Measurements from ENCODE around the gene VSIG10.
A peak's percentile ranks its signal among the peaks of the same experiment; 100 is the strongest.

Gene VSIG10

DNA sequence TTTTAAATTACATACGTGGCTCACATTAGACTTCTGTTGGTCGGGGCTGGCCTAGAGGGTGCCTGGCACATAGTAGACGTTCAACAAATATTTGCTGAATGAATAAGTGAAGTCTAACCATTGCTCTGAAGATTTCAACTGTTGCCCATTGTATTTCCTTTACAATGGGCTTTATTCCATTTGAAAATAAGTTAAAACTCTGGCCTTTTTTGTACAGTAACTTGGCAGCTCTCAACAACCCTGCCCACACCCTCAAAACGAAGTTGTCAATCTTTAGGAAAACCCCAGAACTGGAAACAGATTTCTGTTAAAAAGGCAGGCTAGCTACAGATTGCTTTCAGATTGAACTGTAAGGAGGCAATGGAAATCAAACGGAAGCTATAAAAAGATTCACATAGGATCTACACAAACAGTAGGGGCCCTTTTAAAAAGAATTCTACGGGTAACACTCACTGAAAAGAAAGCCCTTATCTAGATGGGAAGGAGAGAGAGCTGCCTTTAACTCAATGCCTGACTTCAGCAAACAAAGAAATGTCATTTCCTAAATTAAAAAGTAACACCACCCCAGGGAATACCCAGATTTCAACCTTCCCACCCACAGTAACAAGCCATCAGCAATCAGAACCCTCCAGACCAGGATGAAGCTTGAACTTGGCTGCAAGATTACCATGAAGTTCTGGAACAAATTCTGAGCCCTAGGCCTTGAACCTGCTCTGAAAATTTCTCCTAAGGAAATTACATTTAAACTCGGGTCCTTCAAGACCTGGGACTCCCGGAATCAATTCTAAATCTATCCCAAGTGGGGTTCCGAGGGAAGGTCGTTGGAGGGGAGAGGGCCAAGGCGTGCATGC, 44.2 kb downstream of the VSIG10 start:
- no peak for DNase-seq

DNA sequence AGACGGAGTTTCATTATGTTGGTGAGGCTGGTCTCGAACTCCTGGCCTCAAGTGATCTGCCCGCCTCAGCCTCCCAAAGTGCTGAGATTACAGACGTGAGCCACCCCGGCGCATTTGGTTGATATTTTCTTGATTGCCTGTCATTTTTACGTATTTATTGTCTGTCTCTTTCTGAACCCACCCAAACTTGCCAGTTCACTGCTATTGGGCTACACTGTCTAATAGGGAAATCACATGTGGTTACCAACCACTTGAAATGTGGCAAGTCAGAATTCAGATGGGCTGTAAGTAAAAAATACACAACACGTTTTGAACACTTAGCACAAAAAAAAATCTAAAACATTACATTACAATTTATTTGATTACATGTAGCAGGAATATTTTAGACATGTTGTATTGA, 44.9 kb downstream of the VSIG10 start:
- no peak for DNase-seq

DNA sequence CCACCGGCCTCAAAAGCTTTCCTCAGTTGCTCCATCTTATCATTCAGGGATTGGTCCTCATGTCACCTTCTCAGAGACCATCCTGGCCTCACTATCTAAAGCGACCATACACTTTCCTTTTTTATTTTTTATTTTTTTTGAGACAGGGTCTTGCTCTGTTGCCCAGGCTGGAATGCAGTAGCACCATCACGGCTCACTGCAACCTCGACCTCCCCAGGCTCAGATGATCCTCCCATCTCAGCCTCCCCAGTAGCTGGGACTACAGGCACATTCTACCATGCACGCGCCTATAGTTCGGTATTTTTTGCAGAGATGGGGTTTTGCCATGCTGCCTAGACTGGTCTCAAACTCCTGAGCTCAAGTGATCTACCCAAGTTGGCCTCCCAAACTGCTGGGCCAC, 45.6 kb downstream of the VSIG10 start:
- DNase-seq, result no peak

DNA sequence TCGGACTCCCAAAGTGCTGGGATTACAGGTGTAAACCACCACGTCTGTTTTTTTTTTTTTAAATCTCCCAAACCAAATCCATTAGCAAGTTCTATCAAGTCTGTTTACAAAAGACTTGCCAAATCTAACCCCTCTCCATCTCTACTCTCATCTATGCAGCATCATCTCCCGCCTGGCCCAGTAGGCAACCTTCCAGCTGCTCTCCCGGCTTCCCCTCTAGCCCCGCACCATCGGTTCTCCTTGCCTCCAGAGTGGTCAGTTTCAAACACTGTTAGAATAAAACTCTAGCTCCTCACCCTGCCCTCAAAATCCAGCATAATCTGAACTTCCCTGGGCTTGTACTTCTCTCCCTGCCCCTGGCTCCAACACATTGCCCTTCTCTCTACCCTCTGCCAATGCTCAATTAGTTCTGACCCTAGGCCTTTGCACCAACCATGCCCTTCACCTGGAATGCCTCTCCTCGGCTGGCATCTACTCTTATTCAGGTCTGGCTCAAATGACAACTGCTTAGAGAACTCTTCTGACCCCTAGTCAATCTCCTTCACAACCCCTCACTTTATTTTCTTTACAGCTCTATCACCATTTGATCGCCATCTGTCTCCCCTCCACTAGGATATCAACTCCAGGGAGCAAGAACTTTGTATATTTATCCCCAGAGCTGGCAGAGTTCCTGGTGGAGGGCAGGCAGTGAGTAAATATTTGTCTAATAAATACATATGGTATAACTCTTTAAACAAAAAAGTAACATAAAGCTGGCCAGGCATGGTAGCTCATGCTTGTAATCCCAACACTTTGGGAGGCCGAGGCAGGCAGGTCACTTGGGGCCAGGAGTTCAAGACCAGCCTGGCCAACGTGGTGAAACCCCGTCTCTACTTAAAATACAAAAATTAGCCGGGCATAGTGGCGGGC, 47.7 kb downstream of the VSIG10 start:
- no peak for DNase-seq

DNA sequence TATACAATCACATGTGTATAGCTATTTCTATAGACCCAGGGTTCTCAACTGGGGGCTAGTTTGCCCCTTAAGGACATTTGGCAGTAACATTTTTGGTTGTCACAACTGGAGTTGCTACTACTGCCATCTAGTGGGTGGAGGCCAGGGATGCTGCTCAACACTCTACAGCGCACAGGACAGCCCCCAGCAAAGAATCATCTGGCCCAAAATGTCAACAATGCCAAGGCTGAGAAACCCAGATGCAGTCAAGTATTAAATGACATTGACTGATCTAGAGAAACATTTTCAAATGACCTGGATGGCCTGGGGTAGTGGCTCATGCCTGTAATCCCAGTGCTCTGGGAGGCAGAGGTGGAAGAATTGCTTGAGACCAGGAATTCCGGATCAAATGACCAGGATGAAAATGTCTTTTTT, 48.7 kb downstream of the VSIG10 start:
- DNase-seq, result peak; percentile 78

DNA sequence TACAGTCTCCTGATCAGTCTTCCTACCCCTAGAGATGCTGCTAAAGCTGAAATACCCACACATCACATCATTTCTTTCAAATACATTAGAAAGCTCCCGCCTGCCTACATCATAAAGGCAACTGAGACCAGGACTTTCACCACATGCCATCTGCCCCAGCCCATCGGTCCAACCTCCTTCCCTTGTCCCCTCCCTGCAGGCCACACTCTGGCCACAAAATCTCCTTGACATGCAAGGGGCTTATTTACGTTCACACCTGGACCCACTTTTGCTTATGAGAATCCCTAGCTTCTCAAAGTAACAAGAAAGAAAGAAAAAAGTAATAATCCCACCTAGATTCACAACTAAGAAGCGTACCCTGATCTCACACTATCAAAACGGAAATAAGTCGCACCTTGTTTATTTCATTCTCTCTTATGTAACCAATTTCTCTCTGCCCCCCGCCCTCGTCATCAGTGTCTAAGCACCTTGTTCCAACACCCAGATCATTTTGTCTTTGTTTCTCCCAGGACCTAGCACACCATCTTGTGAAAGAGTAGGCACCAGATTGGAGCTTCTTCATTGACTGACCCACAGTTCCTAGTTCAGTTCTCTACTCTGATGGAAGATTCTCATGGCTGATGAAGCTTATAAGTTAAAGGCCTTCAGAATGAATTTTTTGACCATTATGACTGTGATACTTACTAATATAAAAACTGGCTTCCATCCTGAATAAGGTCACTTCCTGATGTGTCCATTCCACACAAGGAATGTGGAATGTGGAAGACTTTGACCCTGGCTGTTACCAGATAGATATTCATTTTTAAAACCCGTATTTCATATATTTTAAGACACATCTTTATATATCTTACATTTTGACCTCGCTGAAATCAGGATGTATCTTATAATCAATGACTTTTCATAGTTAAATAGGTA, 50.5 kb downstream of the VSIG10 start:
- no peak for DNase-seq

DNA sequence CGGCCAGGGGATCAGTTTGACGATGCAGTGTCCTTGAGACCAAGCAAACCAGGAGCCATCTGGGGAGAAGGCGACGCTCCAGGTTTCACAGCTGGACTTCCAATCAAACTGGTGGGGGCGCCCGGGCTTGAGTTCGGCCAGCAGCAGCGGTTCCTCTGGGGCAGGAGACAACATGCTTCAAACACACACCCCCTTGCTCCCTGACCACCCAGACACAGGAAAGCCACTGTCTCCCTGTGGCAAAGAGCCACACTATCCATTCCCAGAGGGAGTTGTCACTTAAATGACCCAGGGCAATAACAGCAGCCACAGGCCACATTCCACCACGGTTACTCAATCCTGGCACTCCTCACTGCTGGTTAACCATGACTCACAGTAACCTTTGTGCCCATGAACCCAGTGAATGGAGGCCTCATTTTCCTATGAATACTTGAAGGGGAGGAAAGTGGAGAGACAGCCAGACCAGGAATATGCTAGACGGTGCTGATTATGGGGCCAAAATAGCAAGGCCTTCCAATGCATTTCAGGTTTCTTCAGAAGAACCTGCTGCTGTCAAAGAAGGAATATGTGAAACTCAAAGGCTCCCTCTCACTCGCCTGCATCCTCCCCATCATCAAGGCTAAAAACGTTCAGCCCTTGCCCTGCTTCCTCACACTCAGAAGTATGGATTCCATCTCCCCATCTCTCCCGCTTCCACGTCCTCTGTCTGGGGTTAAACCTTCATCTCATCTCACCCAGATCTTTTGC, 51.3 kb downstream of the VSIG10 start:
- no peak for DNase-seq

DNA sequence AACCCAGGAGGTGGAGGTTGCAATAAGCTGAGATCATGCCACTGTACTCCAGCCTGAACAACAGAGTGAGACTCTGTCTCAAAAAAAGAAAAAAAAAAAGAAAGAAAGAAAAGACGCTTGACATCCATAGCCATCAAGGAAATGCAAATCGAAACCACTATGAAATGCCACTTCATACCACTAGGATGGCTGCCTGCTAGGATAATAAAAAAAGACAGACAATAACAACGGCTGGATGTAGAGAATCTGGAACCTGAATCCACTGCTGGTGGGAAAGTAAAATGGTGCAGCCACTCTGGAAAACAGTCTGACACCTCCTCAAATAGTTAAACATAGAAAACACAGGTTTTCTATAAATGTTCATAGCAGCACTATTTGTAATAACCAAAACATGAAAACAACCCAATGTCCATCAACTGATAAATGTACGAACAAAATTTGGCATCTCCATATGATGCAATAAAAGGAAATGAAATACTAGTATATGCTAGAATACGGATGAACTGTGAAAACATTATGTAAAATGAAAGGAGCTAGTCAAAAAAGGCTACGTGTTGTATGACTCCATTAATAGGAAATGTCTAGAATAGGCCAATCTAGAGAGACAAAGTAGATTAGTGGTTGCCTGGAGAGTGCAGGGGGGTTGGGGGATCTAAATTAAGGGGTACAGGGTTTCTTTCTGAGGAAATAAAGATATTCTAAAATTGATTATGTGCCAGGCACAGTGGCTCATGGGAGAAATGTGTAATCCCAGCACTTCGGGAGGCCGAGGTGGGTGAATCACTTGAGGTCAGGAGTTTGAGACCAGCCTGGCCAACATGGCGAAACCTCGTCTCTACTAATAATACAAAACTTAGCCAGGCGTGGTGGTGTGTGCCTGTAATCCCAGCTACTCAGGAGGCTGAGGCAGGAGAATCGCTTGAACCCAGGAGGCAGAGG, 52.6 kb downstream of the VSIG10 start:
- no peak for DNase-seq

DNA sequence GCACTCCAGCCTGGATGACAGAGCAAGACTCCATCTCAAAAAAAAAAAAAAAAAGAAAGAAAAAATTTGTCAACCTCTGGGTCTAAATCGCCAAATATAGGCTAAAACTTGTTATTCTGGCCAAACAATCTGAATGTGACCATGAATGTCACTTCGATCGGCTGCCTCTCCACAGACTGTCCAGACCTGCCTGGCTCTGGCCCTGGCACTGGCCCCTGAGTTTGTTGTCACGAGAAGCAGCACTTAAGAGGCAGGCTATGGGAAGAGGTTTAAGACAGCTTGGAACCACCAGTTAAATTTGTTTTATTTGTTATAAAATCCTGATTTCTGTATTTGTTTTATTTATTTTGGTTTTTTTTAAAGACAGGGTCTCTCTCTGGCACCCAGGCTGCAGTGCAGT, 57.4 kb downstream of the VSIG10 start:
- no peak for DNase-seq

DNA sequence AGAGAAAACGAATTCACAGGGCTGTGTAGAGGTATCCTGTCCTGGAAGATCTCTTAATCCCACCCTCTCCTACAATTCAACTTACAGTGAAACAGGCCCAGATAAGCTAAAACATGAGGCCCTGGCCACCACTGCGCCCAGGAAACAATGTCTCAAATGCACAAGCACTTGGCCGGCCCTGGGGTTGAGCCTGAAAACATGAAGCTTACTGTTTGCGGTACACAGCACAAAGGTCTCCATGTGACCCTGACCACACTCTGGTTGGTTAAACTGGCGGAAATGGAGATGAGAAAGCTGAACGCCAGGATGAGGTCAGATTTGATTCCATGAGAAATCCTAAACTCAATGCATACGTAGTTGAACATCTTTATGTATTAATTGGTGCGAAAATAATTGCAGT, 59.2 kb downstream of the VSIG10 start:
- no peak for DNase-seq

DNA sequence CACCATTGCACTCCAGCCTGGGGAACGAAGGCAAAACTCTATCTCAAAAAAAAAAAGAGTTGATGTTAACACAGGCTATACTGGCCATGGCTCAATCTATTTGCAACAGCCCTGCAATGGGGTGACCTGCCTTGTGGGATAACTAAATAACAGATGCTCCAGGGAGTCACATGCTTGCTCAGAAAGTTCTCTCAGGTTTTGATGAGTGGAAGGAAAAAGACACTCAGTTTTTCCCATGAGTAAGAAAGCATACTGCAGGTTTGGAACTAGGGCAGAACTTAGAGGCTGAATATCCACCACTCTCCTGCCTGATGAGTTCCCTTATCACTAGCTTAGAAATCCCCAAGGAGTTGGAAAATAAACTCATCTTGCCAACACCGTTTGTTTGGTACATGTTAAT, 59.7 kb downstream of the VSIG10 start:
- no peak for DNase-seq

DNA sequence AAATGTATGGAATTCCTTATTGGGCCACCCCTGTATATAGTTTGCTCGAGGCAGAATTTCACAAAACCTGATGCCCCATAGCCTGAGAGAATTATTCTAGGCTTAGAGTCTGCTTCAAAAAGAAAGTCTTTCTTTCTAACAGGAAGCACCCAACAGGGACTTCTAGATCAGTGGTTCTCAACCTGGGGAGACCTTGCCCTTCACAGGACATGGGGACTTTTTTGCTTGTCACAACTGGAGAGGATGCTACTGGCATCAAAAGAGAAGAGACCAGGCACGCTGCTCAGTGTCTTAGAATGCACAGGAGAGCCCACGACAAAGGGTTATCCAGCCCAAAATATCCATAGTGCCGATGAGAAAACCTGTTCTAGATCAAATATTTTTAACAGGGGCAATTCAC, 61.7 kb downstream of the VSIG10 start:
- DNase-seq, result no peak

DNA sequence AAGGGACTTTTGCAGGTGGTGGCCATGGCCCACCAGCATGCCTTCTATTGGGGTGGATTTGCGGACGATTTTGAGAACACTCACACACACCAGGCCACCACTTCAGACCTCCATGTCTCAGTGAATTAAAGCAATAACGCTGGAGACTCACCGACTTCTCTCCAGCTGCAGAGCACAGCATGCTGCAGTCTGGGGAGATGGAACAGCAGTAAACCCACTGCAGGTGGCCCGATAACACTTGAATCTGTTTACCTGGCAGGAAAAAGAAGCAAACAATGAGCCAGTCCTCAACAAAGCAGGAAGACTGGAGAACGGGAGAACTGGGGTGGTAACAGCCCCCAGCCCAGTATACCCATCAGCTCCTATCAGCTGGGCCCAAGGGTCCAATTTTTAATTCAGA, 65.7 kb downstream of the VSIG10 start:
- no peak for DNase-seq

DNA sequence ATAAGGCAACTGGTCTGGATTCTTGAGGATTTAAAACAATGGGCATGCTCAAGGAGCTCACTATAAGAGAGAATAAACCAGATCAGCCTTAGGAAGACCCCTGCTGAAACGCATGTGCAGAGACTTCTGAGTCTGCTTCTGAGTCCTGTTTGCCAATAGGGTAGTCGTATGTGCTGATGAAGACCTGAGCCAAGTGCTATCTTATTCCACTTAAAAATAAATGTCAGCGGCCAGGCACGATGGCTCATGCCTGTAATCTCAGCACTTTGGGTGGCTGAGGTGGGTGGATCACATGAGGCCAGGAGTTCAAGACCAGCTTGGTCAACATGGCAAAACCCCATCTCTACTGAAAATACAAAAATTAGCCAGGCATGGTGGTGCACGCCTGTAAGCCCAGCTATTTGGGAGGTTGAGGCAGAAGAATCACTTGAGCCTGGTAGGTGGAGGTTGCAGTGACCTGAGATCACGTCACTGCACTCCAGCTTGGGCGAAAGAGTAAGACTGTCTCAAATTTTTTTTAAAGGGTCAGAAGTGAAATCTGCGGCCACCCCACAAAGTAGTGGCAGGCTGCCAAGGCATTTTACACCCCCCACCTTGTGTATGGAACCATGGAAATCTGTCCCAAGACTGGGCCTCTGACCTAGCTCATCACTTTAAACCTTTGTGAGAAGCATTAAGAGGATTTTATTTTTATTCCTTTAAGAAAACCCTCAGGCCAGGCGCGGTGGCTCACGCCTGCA, 67.0 kb downstream of the VSIG10 start:
- no peak for DNase-seq

DNA sequence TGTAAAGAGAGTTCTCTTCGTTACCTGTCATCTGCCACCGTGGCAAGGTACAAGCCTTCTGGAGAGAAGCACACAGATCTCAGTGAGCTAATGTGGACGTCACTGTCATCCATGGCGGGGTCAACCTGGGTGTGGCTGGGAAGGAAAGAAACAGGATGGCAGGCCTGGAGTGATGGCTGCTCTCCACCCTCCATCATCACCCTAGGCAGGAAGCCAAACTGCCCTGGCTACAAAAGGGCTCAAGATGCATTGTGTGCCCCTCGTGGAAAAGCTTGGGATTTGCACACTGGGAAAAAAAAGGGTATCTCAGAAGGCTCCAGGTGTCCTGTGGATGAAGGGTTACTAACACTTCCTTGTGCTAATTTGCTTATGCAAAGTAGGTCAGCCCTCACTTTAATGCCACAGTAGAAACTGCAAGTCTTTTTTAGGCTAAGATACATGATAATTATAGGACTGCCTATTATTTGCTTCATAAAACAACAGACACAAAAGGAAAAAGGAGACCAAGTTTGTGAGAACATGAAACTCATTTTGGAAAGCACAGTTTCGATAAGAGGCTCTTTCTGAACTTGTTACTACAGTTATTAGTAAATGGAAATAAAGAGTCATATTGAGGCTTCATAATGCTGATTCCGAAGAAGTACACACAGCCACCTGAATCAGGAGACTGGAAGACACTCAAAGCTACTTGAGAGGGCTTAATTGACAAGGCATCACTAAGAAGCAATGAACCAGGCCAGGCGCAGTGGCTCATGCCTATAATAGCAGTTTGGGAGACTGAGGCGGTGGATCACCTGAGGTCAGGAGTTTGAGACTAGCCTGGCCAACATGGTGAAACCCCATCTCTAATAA, 68.4 kb downstream of the VSIG10 start:
- DNase-seq, result peak; percentile 32

DNA sequence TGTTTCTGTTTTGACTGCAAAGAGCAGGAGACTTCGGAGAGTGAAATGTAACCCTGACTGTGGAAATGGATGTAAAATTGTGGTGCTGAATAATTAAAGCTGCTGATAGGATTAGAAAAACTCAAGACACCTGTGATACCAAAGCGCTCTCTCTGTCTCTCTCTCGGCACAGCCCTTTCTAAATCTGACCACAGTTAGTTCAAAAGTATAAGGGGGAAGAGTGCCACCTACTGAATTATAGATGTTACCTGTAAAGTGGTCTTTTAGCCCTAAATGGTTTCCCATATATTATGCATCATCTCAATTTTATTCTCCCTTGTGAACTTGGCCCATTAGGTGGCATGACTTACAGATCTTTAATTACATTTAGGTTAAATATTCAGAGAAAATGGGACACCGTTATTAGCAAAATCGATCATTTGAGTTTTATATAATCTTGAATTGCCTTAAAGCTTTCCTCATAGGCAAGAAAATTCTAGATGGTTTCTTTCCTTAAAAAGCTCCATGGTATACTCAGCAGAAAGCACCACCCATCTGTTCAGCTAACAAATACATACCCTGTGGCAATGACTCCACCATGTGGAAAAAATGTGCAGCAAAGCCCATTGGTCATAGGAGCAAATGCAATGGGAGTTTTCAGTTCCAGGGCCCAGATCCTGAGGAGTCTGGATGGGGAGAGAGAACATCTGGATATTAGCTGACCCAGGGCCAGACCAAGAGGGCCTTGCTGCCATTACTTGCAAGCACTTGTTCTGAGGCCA, 69.2 kb downstream of the VSIG10 start:
- DNase-seq, result peak; percentile 53

DNA sequence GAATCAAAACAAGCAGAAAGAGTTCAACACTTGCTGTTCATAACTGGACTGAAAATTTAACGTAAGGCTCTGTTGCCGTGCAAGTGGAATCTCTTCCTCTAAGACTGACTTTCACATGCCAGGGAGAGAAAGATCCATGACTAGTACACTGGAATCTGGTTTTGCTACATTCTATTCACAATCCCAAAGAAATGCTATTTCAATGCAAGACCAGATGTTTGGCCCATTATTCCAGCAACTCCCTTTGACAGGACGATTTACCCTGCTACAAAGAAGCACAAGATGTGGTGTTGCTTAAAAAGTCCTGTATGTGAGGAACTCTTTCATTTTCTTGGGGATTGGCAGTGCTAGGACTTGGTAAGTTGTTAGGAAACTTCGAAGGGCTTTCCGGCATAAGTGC, 69.9 kb downstream of the VSIG10 start:
- DNase-seq, result no peak

DNA sequence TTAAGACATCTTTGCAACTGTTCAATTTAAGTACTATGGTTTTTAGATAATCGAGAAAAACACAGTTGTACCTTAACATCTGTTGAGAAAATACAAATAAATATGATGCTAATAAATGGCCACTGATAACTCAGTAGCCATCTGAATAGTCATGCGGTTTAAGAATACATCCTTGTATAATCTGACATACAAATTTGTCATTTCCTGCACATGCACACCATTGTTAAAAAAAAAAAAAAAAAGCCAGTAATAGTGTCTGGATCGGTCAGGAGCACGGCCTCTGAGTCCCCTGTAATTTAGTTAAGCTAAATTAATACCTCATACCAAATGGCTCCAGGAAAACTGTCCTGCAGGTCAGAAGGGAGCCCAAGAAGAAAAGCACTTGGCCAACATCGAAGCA, 70.5 kb downstream of the VSIG10 start:
- DNase-seq, result no peak

DNA sequence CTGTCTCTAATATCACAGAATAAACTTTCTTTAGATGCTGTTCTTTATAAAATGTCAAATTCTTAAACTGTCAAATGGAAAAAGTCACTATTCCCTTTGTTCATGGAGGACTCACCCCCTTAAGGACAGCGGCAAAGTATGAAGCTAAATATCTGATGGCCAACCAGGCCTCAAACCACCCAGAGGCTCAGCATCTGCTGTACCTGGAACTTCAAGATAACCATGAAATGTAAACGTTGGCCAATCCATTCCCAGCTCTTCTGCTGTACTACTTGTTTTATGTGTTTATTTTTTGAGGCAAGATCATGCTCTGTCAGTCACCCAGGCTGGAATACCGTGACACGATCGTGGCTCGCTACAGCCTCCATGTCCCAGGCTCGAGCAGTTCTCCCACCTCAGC, 71.6 kb downstream of the VSIG10 start:
- no peak for DNase-seq
